Fibroblast of gingiva (primary cell): Measurements from ENCODE around the gene NEU1.
A peak's percentile ranks its signal among the peaks of the same experiment; 100 is the strongest.
"Not testable (repeated sequence)": the region's sequence is repeated elsewhere in the genome, so short reads cannot be mapped to it uniquely, and the experiment has no call there.

Source experiments
- DNase-seq: peaks from one replicate; pipeline ENCODE4 v3.0.0-alpha.2; 2011; ENCODE audit warnings: low read depth

Gene NEU1

DNA sequence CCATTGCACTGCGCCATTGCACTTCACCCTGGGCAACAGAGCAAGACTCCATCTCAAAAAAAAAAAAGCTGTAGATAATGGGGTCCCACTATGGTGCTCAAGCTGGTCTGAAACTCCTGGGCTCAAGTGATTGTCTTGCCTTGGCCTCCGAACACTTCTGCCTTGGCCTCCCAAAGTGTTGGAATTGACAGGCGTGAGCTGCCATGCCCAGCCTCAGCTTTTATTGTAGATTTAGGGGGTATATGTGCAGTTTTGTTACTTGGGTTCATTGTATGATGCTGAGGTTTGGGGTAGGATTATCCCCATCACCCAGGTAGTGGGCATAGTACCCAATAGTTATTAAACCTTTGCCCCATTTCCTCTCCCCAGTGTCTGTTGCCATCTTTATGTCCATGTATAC, 23.7 kb downstream of the NEU1 start:
- no peak for DNase-seq

GRCh38 chr6:31838114-31838553, 24.5 kb downstream of the NEU1 start:
- not testable (repeated sequence) for DNase-seq

DNA sequence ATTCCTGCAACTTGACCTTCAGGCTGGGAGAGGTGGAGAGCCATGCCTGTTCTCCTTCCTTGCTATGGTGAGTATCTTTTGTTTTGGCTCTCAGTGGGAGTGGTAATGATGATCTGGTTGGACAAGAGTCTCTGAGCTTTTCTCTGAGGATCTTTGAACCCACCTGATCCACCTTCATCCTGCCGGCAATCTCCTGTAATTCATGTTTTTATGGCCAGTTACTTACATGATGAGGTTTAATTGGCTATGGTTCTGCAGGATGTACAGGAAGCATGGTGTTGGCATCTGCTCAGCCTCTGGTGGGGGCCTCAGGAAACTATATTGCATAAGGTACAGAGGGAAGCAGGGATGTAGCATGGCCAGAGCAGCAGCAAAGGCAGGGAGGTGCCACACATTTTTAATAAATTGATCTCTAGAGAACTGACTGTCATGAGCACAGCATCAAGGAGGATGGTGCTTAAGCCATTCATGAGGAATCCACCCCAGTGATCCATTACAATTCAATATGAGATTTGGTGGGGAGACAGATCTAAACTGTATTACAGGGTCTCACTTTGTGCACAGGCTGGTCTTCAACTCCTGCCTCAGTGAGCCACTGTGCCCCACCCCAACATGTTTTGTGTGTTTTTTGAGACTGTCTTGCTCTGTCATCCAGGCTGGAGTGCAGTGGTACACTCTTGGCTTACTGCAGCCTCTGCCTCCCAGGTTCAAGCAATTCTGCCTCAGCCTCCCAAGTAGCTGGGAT, 25.1 kb downstream of the NEU1 start:
- no peak for DNase-seq

DNA sequence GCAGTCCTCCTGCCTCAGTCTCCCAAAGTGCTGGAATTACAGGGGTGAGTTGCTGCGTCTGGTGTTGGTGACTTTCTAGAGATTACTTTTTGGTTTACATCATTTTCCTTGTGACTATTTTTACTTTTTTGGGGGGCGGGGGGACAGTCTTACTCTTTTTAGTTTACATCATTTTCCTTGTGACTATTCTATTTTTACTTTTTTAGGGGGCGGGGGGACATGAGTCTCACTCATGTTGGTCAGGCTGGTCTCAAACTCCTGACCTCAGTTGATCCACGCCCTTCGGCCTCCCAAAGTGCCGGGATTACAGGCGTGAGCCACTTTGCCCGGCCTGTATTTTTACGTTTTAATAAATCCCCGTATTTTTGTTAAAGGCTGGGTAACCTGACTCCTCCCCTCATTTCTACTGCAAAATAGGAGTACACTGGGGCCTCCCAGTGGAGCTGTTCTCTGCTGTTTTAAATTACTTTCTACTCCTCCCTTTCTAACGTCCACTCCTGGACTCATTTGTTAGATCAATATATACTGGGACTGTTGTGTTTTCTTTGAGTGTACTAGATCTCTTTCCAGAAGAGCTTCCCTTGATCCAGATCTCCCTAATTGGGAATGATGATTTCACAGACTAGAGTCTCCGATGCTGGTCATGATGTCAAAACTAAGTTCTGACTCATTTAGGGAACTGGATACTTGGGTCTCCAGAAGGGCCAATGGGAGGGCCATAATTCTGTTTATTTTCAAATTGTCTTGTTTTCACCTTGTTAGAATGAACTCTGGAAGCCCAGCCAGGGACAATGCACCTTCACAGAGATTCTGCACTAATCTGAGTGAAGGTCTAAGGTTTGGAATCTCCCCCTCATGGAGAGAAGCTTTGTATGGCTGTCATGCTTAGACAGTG, 25.9 kb downstream of the NEU1 start:
- DNase-seq, result peak; percentile 50

DNA sequence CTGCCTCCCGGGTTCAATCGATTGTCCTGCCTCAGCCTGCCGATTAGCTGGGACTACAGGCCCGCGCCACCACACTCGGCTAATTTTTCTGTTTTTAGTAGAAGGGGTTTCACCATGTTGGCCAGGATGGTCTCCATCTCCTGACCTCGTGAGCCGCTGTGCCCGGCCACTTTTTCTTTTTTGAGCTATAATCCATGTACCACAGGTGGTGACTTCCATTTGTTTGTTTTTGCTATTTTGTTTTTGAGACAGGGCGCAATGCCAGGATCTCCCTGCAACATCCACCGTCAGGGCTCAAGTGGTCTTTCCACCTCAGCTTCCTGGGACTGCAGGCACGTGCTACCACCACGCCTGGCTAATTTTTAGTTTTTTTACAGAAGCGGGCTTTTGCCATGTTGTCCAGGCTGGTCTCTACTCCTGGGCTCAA, 26.6 kb downstream of the NEU1 start:
- no peak for DNase-seq

- peak; percentile 84 for DNase-seq
These were observed 28.0 kb downstream of the NEU1 start for GRCh38 chr6:31834367-31835250.

DNA sequence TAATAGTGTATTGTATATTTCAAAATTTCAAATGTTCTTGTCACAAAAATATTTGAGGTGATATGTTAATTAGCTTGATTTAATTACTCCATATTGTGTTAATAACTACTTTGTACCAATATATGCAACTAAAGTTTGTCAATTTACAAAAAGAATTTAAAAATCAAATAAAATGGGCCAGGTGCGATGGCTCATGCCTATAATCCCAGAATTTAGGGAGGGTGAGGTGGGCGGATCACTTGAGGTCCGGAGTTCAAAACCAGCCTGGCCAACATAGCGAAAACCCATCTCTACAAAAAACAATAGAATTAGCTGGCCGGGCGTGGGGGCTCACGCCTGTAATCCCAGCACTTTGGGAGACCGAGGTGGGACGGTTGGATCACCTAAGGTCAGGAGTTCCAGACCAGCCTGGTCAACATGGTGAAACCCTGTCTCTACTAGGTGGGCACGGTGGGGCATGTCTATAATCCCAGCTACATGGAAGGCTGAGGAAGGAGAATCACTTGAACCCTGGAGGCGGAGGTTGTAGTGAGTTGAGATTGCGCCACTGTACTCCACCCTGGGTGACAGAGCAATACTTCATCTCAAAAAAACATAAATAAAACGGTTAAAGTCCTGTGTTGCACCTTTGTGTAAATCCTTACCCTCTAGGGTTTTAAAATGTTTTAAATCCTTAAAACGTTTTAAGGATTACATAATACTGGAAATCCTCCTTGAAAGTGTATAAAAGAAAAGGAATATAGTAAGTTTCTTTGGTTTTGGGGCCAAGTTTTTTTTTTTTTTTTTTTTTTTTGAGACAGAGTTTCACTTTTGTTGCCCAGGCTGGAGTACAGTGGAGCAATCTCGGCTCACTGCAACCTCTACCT, 31.0 kb downstream of the NEU1 start:
- DNase-seq, result no peak

DNA sequence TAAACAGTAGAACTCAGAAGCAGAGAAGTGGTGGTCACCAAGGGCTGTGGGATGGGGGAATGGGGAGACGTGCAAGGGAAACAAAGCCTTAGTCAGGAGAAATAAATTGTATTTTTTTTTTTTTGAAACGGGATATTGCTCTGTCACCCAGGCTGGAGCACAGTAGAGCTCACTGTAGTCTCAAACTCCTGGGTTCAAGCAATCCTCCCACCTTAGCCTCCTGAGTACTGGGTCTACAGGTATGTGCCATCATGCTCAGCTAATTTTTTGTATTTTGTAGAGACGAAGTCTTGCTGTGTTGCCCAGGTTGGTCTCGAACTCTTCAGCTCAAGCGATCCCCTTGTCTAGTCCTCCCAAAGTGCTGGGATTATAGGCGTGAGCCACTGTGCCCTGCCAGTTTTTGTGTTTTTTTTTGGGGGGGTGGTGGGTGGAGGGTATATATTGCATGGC, 31.7 kb downstream of the NEU1 start:
- DNase-seq, result no peak

DNA sequence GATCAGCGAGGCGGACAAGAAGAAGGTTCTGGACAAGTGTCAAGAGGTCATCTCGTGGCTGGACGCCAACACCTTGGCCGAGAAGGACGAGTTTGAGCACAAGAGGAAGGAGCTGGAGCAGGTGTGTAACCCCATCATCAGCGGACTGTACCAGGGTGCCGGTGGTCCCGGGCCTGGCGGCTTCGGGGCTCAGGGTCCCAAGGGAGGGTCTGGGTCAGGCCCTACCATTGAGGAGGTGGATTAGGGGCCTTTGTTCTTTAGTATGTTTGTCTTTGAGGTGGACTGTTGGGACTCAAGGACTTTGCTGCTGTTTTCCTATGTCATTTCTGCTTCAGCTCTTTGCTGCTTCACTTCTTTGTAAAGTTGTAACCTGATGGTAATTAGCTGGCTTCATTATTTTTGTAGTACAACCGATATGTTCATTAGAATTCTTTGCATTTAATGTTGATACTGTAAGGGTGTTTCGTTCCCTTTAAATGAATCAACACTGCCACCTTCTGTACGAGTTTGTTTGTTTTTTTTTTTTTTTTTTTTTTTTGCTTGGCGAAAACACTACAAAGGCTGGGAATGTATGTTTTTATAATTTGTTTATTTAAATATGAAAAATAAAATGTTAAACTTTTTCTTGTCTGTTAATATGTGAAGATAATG, 32.9 kb downstream of the NEU1 start:
- DNase-seq, result peak; percentile 42

DNA sequence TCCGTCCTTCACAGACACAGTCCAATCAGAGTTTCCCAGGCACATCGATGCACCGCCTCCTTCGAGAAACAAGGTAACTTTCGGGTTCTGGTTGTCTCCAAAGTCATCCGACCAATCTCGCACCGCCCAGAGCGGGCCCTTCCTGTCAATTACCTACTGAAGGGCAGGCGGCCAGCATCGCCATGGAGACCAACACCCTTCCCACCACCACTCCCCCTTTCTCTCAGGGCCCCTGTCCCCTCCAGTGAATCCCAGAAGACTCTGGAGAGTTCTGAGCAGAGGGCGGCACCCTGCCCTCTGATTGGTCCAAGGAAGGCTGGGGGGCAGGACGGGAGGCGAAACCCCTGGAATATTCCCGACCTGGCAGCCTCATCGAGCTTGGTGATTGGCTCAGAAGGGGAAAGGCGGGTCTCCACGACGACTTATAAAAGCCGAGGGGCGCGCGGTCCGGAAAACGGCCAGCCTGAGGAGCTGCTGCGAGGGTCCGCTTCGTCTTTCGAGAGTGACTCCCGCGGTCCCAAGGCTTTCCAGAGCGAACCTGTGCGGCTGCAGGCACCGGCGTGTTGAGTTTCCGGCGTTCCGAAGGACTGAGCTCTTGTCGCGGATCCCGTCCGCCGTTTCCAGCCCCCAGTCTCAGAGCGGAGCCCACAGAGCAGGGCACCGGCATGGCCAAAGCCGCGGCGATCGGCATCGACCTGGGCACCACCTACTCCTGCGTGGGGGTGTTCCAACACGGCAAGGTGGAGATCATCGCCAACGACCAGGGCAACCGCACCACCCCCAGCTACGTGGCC, 35.1 kb downstream of the NEU1 start, which contains the start of gene HSPA1B:
Gene HSPA1B, plus strand, starts transcription at position 453 of the 794 bp plus-strand sequence. Its CDS starts 213 bp downstream, at position 666.
- peak; percentile 100 for DNase-seq

GRCh38 chr6:31826793-31827285, 35.8 kb downstream of the NEU1 start:
- peak; percentile 97 for DNase-seq

DNA sequence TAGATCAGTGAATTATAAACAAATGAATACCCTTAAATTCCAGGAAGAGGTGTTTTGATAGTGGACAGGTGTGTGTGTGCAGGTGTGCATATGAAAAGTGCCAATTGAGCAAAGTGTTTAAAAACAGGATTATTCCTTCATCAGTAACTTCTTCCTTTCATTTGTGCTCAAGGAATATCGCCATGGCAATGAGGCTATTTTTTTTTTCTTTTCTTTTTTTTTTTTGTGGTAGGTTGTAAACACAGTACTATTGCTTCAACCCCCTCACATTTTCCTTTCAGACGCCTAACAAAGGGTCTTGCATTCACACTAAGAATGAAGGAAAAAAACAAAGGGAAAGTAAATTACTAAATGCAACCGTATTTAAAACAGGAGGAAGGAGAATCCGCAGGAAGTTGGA, 37.1 kb downstream of the NEU1 start:
- DNase-seq, result no peak

- DNase-seq, result not testable (repeated sequence)
These were observed 38.9 kb downstream of the NEU1 start for GRCh38 chr6:31823592-31824196.

- peak; percentile 98 for DNase-seq
These were observed 40.4 kb downstream of the NEU1 start for GRCh38 chr6:31822036-31822821.

GRCh38 chr6:31821301-31822035, 41.2 kb downstream of the NEU1 start:
- no peak for DNase-seq

GRCh38 chr6:31820399-31820798, 42.2 kb downstream of the NEU1 start:
- not testable (repeated sequence) for DNase-seq

- no peak for DNase-seq
These were observed 42.7 kb downstream of the NEU1 start for GRCh38 chr6:31819871-31820299.
